HUES6 (cell line): ENCODE measurements around the gene ANKRD33.
A peak's percentile ranks its signal among the peaks of the same experiment; 100 is the strongest.
"Not testable (repeated sequence)": the region's sequence is repeated elsewhere in the genome, so short reads cannot be mapped to it uniquely, and the experiment has no call there.

ENCODE experiments used
- H3K27ac ChIP-seq: 2 replicates; pipeline ENCODE4 v1.7.0; 2013; ENCODE audit warnings: low read depth, mild to moderate bottlenecking, low read length, inconsistent platforms
- H3K27me3 ChIP-seq: 2 replicates; pipeline ENCODE4 v1.6.1; 2013; ENCODE audit warnings: low read length; ENCODE audit not compliant: control insufficient read depth, insufficient read depth
- H3K36me3 ChIP-seq: 2 replicates; pipeline ENCODE4 v1.6.1; 2013; ENCODE audit warnings: low read length; ENCODE audit not compliant: control insufficient read depth, insufficient read depth
- H3K4me1 ChIP-seq: 2 replicates; pipeline ENCODE4 v1.6.1; 2013; ENCODE audit warnings: low read length; ENCODE audit not compliant: control insufficient read depth, insufficient read depth
- H3K4me3 ChIP-seq: 2 replicates; pipeline ENCODE4 v1.5.1; 2013; ENCODE audit warnings: low read depth, low read length
- H3K9ac ChIP-seq: one replicate; pipeline ENCODE4 v1.6.1; 2013; ENCODE audit warnings: mild to moderate bottlenecking, low read length
- H3K9me3 ChIP-seq: 2 replicates; pipeline ENCODE4 v1.6.1; 2013; ENCODE audit warnings: low read depth, low read length; ENCODE audit not compliant: control insufficient read depth, insufficient read depth

ANKRD33 gene

DNA sequence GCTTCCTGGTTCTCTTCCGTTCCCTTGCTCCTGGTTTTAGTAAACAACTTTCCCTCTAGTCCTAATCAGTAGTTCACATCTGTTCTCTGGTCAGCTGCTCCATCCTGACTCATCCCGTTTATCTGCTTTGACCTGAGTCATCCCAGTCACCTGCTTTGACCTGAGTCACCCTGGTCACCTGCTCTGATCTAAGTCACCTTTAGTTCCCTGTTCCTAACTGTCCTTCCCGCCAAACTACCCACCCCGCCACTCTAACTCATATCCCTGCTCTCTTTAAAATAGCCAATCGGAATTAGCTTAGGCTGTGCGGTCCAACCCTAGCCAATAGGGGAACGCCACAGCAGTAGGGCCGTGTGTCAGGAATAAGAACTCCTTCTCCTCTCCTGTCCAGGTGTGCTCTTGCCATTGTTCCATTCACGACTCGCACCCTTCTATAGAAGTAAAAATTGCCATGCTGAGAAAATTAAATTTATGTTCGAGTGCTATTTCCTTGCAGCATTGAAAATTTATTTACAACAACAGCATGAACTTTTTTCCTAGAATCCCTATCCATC is 3.1 kb upstream of the ANKRD33 start:
- Histone ChIP-seq H3K9ac (no peak overlapping the region), H3K4me3 (no peak overlapping the region), H3K27ac (no peak overlapping the region), H3K9me3 (no peaks in the 10 kb centered on the region), H3K36me3 (no peaks in the 10 kb centered on the region), H3K27me3 (peaks cover 14% of the 10 kb centered on the region), H3K4me1 (peaks cover 16% of the 10 kb centered on the region)

- H3K9ac ChIP-seq, H3K9me3 ChIP-seq, H3K4me3 ChIP-seq, H3K27ac ChIP-seq, H3K36me3 ChIP-seq: not testable (repeated sequence)
- Histone ChIP-seq H3K4me1 (peaks cover 20% of the 10 kb centered on the region), H3K27me3 (peaks cover 14% of the 10 kb centered on the region)
Observed at GRCh38 chr12:51885294-51886020, 2.4 kb upstream of the ANKRD33 start.

DNA sequence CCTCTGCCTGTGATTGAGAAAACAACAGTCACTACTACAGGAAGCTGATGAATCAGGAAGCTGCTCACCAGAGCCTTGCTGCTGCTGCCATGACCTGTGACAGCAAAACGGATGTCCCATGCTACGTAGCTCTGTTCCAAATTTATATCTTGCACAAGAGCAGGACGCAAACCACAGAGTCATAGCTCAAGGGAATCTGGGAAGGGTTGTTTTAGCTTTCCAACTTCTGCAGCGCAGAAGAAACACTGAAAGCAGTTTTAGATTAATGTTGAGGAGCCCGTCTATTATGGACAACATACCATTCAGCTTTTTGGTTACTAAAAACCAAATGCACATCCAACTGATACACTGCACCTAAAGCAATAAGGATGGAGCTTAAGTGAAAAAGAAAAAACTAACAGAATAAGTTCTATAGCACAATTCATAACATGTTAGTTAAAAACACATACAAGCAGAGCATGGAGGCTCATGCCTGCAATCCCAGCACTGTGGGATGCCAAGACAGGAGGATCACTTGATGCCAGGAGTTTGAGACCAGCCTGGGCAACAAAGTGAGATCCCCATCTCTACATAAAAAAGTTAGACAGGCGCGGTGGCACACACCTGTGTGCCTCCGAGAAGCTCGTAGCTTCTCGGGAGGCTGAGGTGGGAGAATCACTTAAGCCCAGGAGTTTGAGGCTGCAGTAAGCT is 1.7 kb upstream of the ANKRD33 start:
- H3K9me3 ChIP-seq: no peaks in the 10 kb centered on the region
- peaks cover 14% of the 10 kb centered on the region for H3K27me3 ChIP-seq
- no peak overlapping the region for H3K27ac ChIP-seq
- no peaks in the 10 kb centered on the region for H3K36me3 ChIP-seq
- H3K9ac ChIP-seq: no peak overlapping the region
- no peak overlapping the region for H3K4me3 ChIP-seq
- H3K4me1 ChIP-seq: peaks cover 20% of the 10 kb centered on the region

DNA sequence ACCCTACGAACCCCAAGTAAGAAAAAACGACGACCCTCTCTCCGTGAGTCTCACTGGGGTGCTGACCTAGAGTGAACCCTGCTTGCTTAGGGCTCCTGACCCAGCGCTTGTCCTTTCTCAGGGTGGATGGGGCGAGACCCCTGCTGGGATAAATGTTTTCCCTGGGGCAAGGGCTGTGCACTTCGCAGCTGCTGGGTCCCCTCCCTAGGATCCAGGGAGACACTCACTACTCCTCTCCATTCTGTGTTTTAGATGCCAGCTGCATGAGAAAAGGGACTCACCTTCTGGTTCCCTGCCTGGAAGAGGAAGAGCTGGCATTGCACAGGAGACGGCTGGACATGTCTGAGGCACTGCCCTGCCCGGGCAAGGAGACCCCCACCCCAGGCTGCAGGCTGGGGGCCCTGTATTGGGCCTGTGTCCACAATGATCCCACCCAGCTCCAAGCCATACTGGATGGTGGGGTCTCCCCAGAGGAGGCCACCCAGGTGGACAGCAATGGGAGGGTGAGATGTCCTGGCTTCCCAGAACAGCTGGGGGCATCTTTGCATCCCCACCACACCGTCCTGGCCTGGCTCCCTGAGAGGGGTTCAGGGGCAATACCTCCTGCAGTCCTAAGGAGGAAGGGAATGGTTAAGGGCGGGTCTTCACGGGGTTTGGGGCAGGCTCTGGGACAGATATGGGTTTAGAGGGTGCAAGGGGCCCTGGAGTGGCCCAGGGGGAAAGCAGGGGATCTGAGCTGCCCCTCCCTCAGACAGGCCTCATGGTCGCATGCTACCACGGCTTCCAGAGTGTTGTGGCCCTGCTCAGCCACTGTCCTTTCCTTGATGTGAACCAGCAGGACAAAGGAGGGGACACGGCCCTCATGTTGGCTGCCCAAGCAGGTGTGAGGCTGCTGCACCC is 663 bp downstream of the ANKRD33 start:
- Histone ChIP-seq H3K9me3 (no peaks in the 10 kb centered on the region), H3K4me1 (peaks cover 20% of the 10 kb centered on the region), H3K27me3 (peaks cover 14% of the 10 kb centered on the region), H3K27ac (no peak overlapping the region), H3K36me3 (no peaks in the 10 kb centered on the region), H3K9ac (no peak overlapping the region), H3K4me3 (peak overlapping the region; percentile 67)

GRCh38 chr12:51889216-51890132 is 1.6 kb downstream of the ANKRD33 start:
- no peaks in the 10 kb centered on the region for H3K36me3 ChIP-seq
- no peak overlapping the region for H3K9ac ChIP-seq
- H3K9me3 ChIP-seq: no peaks in the 10 kb centered on the region
- peaks cover 20% of the 10 kb centered on the region for H3K4me1 ChIP-seq
- peaks cover 14% of the 10 kb centered on the region for H3K27me3 ChIP-seq
- H3K27ac ChIP-seq: no peak overlapping the region
- H3K4me3 ChIP-seq: no peak overlapping the region

DNA sequence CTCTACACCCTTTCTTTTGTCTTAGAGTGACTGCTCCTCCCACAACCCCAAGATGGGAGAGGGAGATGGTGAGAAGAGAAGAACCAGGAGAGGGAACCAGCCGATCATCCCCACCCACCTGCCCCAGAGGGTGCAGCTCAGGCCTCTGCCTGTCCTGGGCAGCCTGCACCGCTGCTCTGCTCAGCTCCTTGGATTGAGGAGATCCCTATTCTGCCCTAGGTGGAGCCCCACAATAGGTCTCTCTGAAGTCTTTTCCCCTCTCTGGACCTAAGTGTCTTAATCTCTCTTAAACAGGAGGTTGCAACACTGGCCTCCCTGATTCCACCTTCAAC is 2.2 kb downstream of the ANKRD33 start:
- H3K27ac ChIP-seq: no peak overlapping the region
- no peak overlapping the region for H3K4me3 ChIP-seq

GRCh38 chr12:51890511-51891171 is 2.7 kb downstream of the ANKRD33 start:
- peaks cover 14% of the 10 kb centered on the region for H3K27me3 ChIP-seq
- H3K4me3 ChIP-seq: no peak overlapping the region
- no peak overlapping the region for H3K9ac ChIP-seq
- H3K36me3 ChIP-seq: no peaks in the 10 kb centered on the region
- peaks cover 29% of the 10 kb centered on the region for H3K4me1 ChIP-seq
- no peaks in the 10 kb centered on the region for H3K9me3 ChIP-seq
- H3K27ac ChIP-seq: no peak overlapping the region

More for the DNA sequence above, 2.2 kb downstream of the ANKRD33 start:
- no peaks in the 10 kb centered on the region for H3K9me3 ChIP-seq
- H3K36me3 ChIP-seq: no peaks in the 10 kb centered on the region
- H3K4me1 ChIP-seq: peaks cover 24% of the 10 kb centered on the region
- H3K27me3 ChIP-seq: peaks cover 14% of the 10 kb centered on the region
- no peak overlapping the region for H3K9ac ChIP-seq

GRCh38 chr12:51891843-51892242 is 3.9 kb downstream of the ANKRD33 start:
- Histone ChIP-seq H3K4me3 (no peak overlapping the region), H3K36me3 (no peaks in the 10 kb centered on the region), H3K4me1 (peaks cover 24% of the 10 kb centered on the region), H3K9me3 (no peaks in the 10 kb centered on the region), H3K27ac (no peak overlapping the region), H3K9ac (no peak overlapping the region), H3K27me3 (peaks cover 14% of the 10 kb centered on the region)

DNA sequence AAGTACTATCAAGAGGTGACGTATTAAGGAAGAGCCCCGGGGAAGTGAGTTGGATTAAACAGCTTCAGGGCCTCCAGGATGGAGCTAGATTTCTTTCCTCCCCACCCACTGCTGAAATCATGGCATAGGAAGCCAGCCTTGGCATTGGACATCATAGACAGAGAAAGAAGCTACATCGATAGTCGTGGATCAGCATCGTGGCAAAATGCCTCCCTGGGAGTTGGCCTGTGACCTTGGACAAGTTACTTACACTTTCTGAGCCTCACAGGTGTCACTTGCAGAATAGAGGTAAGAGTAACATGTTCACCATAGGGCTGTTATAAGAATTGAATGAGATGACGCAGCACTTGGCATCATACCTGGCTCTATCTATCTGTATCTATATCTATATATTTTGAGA is 5.9 kb downstream of the ANKRD33 start:
- Histone ChIP-seq H3K4me1 (peaks cover 16% of the 10 kb centered on the region), H3K4me3 (no peak overlapping the region), H3K9ac (no peak overlapping the region), H3K9me3 (no peaks in the 10 kb centered on the region), H3K27me3 (peaks cover 5% of the 10 kb centered on the region), H3K27ac (no peak overlapping the region), H3K36me3 (no peaks in the 10 kb centered on the region)
